GM19023 (cell line): ENCODE data around the gene STEAP3.

Source experiments
- ATAC-seq: cut with Tn5 transposase; IDR thresholded peaks from one replicate; pipeline ENCODE4 v1.9.1; 2021; ENCODE audit warnings: mild to moderate bottlenecking, moderate library complexity; ENCODE audit not compliant: unreplicated experiment

STEAP3 gene

GRCh38 chr2:119197529-119198239 lies 25.9 kb upstream of the STEAP3 start:
- no peak for ATAC-seq

- no peak for ATAC-seq
These were observed 25.3 kb upstream of the STEAP3 start for GRCh38 chr2:119198240-119198840.

GRCh38 chr2:119201815-119202214 lies 21.8 kb upstream of the STEAP3 start:
- ATAC-seq, result no peak

GRCh38 chr2:119202610-119203310 lies 20.9 kb upstream of the STEAP3 start:
- no peak for ATAC-seq

- no peak for ATAC-seq
These were observed 19.1 kb upstream of the STEAP3 start for GRCh38 chr2:119204525-119204924.

GRCh38 chr2:119205001-119205706 lies 18.5 kb upstream of the STEAP3 start:
- no peak for ATAC-seq

- ATAC-seq, result no peak
These were observed 17.4 kb upstream of the STEAP3 start for GRCh38 chr2:119206201-119206600.

- ATAC-seq, result no peak
These were observed 16.2 kb upstream of the STEAP3 start for GRCh38 chr2:119207447-119207846.

GRCh38 chr2:119208791-119209203 lies 14.8 kb upstream of the STEAP3 start:
- ATAC-seq, result no peak

- ATAC-seq, result no peak
These were observed 11.4 kb upstream of the STEAP3 start for GRCh38 chr2:119212139-119212800.

GRCh38 chr2:119214453-119215037 lies 9.1 kb upstream of the STEAP3 start:
- no peak for ATAC-seq

GRCh38 chr2:119216994-119217393 lies 6.6 kb upstream of the STEAP3 start:
- ATAC-seq, result no peak

GRCh38 chr2:119218478-119219064 lies 5.1 kb upstream of the STEAP3 start:
- no peak for ATAC-seq

GRCh38 chr2:119219873-119220272 lies 3.8 kb upstream of the STEAP3 start:
- ATAC-seq, result no peak

- ATAC-seq, result no peak
These were observed 2.8 kb upstream of the STEAP3 start for GRCh38 chr2:119220720-119221301.

- no peak for ATAC-seq
These were observed 2.0 kb upstream of the STEAP3 start for GRCh38 chr2:119221609-119222008.

GRCh38 chr2:119222213-119222612 lies 1.4 kb upstream of the STEAP3 start:
- no peak for ATAC-seq

- no peak for ATAC-seq
These were observed 642 bp upstream of the STEAP3 start for GRCh38 chr2:119222863-119223520.

GRCh38 chr2:119224391-119225104 lies 914 bp downstream of the STEAP3 start:
- no peak for ATAC-seq
